Measurements from ENCODE around the gene LRRC17. TPM values are rescaled to one million over a fixed set of nuclear protein-coding genes. Genes with fewer than 3 reads are reported as not detected.

The LRRC17 gene
- total and polyA plus RNA-seq, 9 of the 15 experiments (the other 6 are each of a cell fraction or from before 2014, with no cell fraction given): 0.03 to 0.18 (median 0.12) TPM; not detected in 5

- TF ChIP-seq NFATC3 (IDR thresholded peaks at IDR 0.05) (no peak), ZNF3 (CRISPR knock-in tag; IDR thresholded peaks at IDR 0.05) (no peak), RBM14 (IDR thresholded peaks at IDR 0.05; ENCODE audit: borderline replicate concordance, insufficient read depth, low read depth, low read length) (no peak), BRF2 (IDR thresholded peaks at IDR 0.05; ENCODE audit: borderline replicate concordance, insufficient read depth, insufficient read length) (no peak), PATZ1 (CRISPR knock-in tag; IDR thresholded peaks at IDR 0.05; ENCODE audit: borderline replicate concordance) (no peak), GTF2E2 (tag; IDR thresholded peaks at IDR 0.05) (no peak), ZNF347 (CRISPR knock-in tag; IDR thresholded peaks at IDR 0.05; ENCODE audit: low read depth) (no peak), ZNF766 (CRISPR knock-in tag; conservative IDR thresholded peaks at IDR 0.05) (peak; percentile 89), NFIX (CRISPR knock-in tag; IDR thresholded peaks at IDR 0.05; ENCODE audit: low read depth) (no peak), POLR3G (IDR thresholded peaks at IDR 0.05; ENCODE audit: extremely low read depth, insufficient read length, insufficient replicate concordance) (no peak), ZNF444 (CRISPR knock-in tag; IDR thresholded peaks at IDR 0.05) (no peak), DNMT1 (IDR thresholded peaks at IDR 0.05) (no peak), ZNF551 (CRISPR knock-in tag; IDR thresholded peaks at IDR 0.05) (no peak), BRCA1 (IDR thresholded peaks at IDR 0.05) (no peak), BRCA1 (CRISPR knock-in tag; IDR thresholded peaks at IDR 0.05) (no peak), ZNF77 (CRISPR knock-in tag; IDR thresholded peaks at IDR 0.05) (no peak), CREB5 (CRISPR knock-in tag; IDR thresholded peaks at IDR 0.05) (no peak), ZC3H11A (IDR thresholded peaks at IDR 0.05; ENCODE audit: low read depth, low read length) (no peak)
These were observed 70.8 kb downstream of the LRRC17 start (continued) for GRCh38 chr7:102983602-102984001.
